Muscle of leg (tissue), 16 donors: ENCODE measurements around the gene EP400. TPM values are rescaled to one million over a fixed set of nuclear protein-coding genes. Genes with fewer than 3 reads are reported as not detected.

Experiments
- DNase-seq: peaks from one replicate; pipeline ENCODE4 v3.0.0; 2013
- H3K27ac ChIP-seq: one replicate; pipeline ENCODE4 v1.5.1; 2013; ENCODE audit warnings: mild to moderate bottlenecking, low read length, control low read depth
- H3K27me3 ChIP-seq: one replicate; pipeline ENCODE4 v1.6.1; 2013; ENCODE audit warnings: low read length; ENCODE audit not compliant: control insufficient read depth, insufficient read depth
- H3K36me3 ChIP-seq: one replicate; pipeline ENCODE4 v1.6.1; 2013; ENCODE audit warnings: low read length; ENCODE audit not compliant: control insufficient read depth, insufficient read depth
- H3K4me1 ChIP-seq: one replicate; pipeline ENCODE4 v1.6.1; 2013; ENCODE audit warnings: low read length; ENCODE audit not compliant: control insufficient read depth, insufficient read depth
- H3K4me3 ChIP-seq: one replicate; pipeline ENCODE4 v1.5.1; 2013; ENCODE audit warnings: low read length, control low read depth
- H3K9me3 ChIP-seq: replicated peaks from 2 replicates; pipeline ENCODE4 v1.6.1; 2013; ENCODE audit warnings: low read depth, low read length; ENCODE audit not compliant: control insufficient read depth
- WGBS: methylation state at CpG from one replicate; pipeline ENCODE4 v1.1.5; 2013; ENCODE audit warnings: missing lambda C conversion rate; ENCODE audit not compliant: insufficient coverage; 5-methylcytosine and 5-hydroxymethylcytosine counted together
- long read RNA-seq, 11 donors: transcript quantifications; one replicate each; lab custom pipeline, GENCODE V29; 2026
- polyA plus RNA-seq, 8 donors: library from polyadenylated mRNA; unstranded; fragments of 120-200 nt; gene quantifications; one replicate each; pipeline versions ENCODE4 v1.2.1 to v1.2.3, GENCODE V29; 2013; ENCODE audit warnings: inconsistent platforms in 1 of 8, low replicate concordance in 1 of 8; ENCODE audit not compliant: insufficient read length in 8 of 8, insufficient read depth in 1 of 8
- total RNA-seq: library from RNA; stranded (reverse); fragments of 120-200 nt; gene quantifications from one replicate; pipeline ENCODE4 v1.2.4, GENCODE V29; 2013

Gene EP400
- 9.0 TPM for total RNA-seq
- polyA plus RNA-seq = 10 to 100 TPM; 17.3 to 30.5 (median 23.6) TPM
- long read RNA-seq, donor 1, partial matches to known transcripts = 0 of 1 reads
- long read RNA-seq, donor 1, other reads (novel, unspliced or antisense) = 0 of 1 reads
- long read RNA-seq, donor 2 = 0 reads
- long read RNA-seq, donor 3, full-length matches to known transcripts = 5 of 5 reads
- long read RNA-seq, donor 3, partial matches to known transcripts = 0 of 5 reads
- long read RNA-seq, donor 3, other reads (novel, unspliced or antisense) = 0 of 5 reads
- long read RNA-seq, donor 4, full-length matches to known transcripts = 1 of 1 reads
- long read RNA-seq, donor 4, partial matches to known transcripts = 0 of 1 reads
- long read RNA-seq, donor 4, other reads (novel, unspliced or antisense) = 0 of 1 reads
- long read RNA-seq, donor 5, full-length matches to known transcripts = 2 of 2 reads
- long read RNA-seq, donor 5, partial matches to known transcripts = 0 of 2 reads
- long read RNA-seq, donor 5, other reads (novel, unspliced or antisense) = 0 of 2 reads
- long read RNA-seq, donor 6, full-length matches to known transcripts = 2 of 2 reads
- long read RNA-seq, donor 6, partial matches to known transcripts = 0 of 2 reads
- long read RNA-seq, donor 6, other reads (novel, unspliced or antisense) = 0 of 2 reads
- long read RNA-seq, donor 7 = 0 reads
- long read RNA-seq, donor 8, partial matches to known transcripts = 11 of 13 reads
- long read RNA-seq, donor 8, other reads (novel, unspliced or antisense) = 0 of 13 reads
- long read RNA-seq, donor 9, partial matches to known transcripts = 5 of 5 reads
- long read RNA-seq, donor 9, other reads (novel, unspliced or antisense) = 0 of 5 reads
- long read RNA-seq, donor 10, partial matches to known transcripts = 0 of 2 reads
- long read RNA-seq, donor 10, other reads (novel, unspliced or antisense) = 0 of 2 reads
- long read RNA-seq, donor 11, full-length matches to known transcripts = 2 of 7 reads
- long read RNA-seq, donor 11, partial matches to known transcripts = 5 of 7 reads
- long read RNA-seq, donor 11, other reads (novel, unspliced or antisense) = 0 of 7 reads

GRCh38 chr12:131949431-131950181 lies at the start of gene EP400:
Gene EP400 (plus strand): TSS chr12:131949942. CDS start chr12:131960620, 10,678 bp downstream.
- peak; percentile 98 for DNase-seq
- no peaks in the 10 kb centered on the region for H3K9me3 ChIP-seq
- H3K36me3 ChIP-seq = peaks cover 6% of the 10 kb centered on the region
- H3K27ac ChIP-seq = peak within 1 kb of the TSS; percentile 84
- no peaks in the 10 kb centered on the region for H3K27me3 ChIP-seq
- H3K4me1 ChIP-seq = peaks cover 16% of the 10 kb centered on the region
- peak within 1 kb of the TSS; percentile 85 for H3K4me3 ChIP-seq
- WGBS = 2% methylated on average over 94 of the region's 97 CpGs

- H3K9me3 ChIP-seq = no peaks in the 10 kb centered on the region
- no peak overlapping the region for H3K4me3 ChIP-seq
- H3K27ac ChIP-seq = no peak overlapping the region
- peaks cover 40% of the 10 kb centered on the region for H3K4me1 ChIP-seq
- no peaks in the 10 kb centered on the region for H3K27me3 ChIP-seq
- 87% methylated on average over 5 of the region's 6 CpGs for WGBS
- no peak for DNase-seq
- peaks cover 35% of the 10 kb centered on the region for H3K36me3 ChIP-seq
Observed at GRCh38 chr12:131900397-131900796, 49.3 kb upstream of the EP400 start.

- Histone ChIP-seq H3K27me3 (no peaks in the 10 kb centered on the region), H3K4me1 (peaks cover 27% of the 10 kb centered on the region), H3K4me3 (no peak overlapping the region), H3K36me3 (peaks cover 35% of the 10 kb centered on the region), H3K27ac (no peak overlapping the region), H3K9me3 (no peaks in the 10 kb centered on the region)
- 78% methylated on average over 21 of the region's 30 CpGs for WGBS
- DNase-seq = no peak
Observed at GRCh38 chr12:131901431-131902331, 48.1 kb upstream of the EP400 start.

- peaks cover 35% of the 10 kb centered on the region for H3K36me3 ChIP-seq
- H3K4me3 ChIP-seq = no peak overlapping the region
- H3K27ac ChIP-seq = no peak overlapping the region
- no peaks in the 10 kb centered on the region for H3K9me3 ChIP-seq
- peaks cover 19% of the 10 kb centered on the region for H3K4me1 ChIP-seq
- no peak for DNase-seq
- 77% methylated on average over 15 of the region's 25 CpGs for WGBS
- H3K27me3 ChIP-seq = no peaks in the 10 kb centered on the region
Observed at GRCh38 chr12:131902332-131903241, 47.2 kb upstream of the EP400 start.

GRCh38 chr12:131903270-131904255 lies 46.2 kb upstream of the EP400 start:
- no peak for DNase-seq
- WGBS = 83% methylated on average over 9 of the region's 13 CpGs
- no peak overlapping the region for H3K27ac ChIP-seq

GRCh38 chr12:131904346-131904745 lies 45.4 kb upstream of the EP400 start:
- no peak overlapping the region for H3K27ac ChIP-seq

More at GRCh38 chr12:131903270-131904255, 46.2 kb upstream of the EP400 start:
- Histone ChIP-seq H3K4me1 (peaks cover 19% of the 10 kb centered on the region), H3K27me3 (no peaks in the 10 kb centered on the region), H3K4me3 (no peak overlapping the region), H3K9me3 (no peaks in the 10 kb centered on the region), H3K36me3 (peaks cover 33% of the 10 kb centered on the region)

GRCh38 chr12:131905081-131905629 lies 44.6 kb upstream of the EP400 start:
- H3K27me3 ChIP-seq = no peaks in the 10 kb centered on the region
- H3K36me3 ChIP-seq = peaks cover 43% of the 10 kb centered on the region
- no peak overlapping the region for H3K4me3 ChIP-seq
- no peak for DNase-seq
- H3K4me1 ChIP-seq = peaks cover 19% of the 10 kb centered on the region
- no peak overlapping the region for H3K27ac ChIP-seq
- WGBS = 84% methylated on average over 7 of the region's 13 CpGs
- no peaks in the 10 kb centered on the region for H3K9me3 ChIP-seq

More at GRCh38 chr12:131904346-131904745, 45.4 kb upstream of the EP400 start:
- WGBS = 89% methylated on average over 5 of the region's 5 CpGs
- no peak for DNase-seq
- Histone ChIP-seq H3K36me3 (peaks cover 38% of the 10 kb centered on the region), H3K4me1 (peaks cover 19% of the 10 kb centered on the region), H3K27me3 (no peaks in the 10 kb centered on the region), H3K9me3 (no peaks in the 10 kb centered on the region), H3K4me3 (no peak overlapping the region)
